Fibroblast of skin of left biceps (primary cell): ENCODE data around the gene CHRM4.
"Not testable (repeated sequence)": the region's sequence is repeated elsewhere in the genome, so short reads cannot be mapped to it uniquely, and the experiment has no call there.

Experiments used
- DNase-seq, 2 experiments: peaks; one replicate each; pipeline ENCODE4 v3.0.0-alpha.2; 2013; ENCODE audit warnings: low read depth in 2 of 2

The CHRM4 gene

GRCh38 chr11:46381819-46382645 is 9.5 kb downstream of the CHRM4 start:
- DNase-seq = no peak

GRCh38 chr11:46381048-46381818 is 10.3 kb downstream of the CHRM4 start, which contains the start of gene MDK:
TSS of gene MDK (plus strand) at chr11:46381669. CDS start at chr11:46382058, 389 bp downstream.
- DNase-seq = no peak

GRCh38 chr11:46380340-46381047 is 11.1 kb downstream of the CHRM4 start:
- DNase-seq = no peak

- DNase-seq = not testable (repeated sequence)
Measured at GRCh38 chr11:46379482-46380293, 11.9 kb downstream of the CHRM4 start.

- DNase-seq = no peak
Measured at GRCh38 chr11:46378811-46379481, 12.6 kb downstream of the CHRM4 start.

- no peak for DNase-seq
Measured at GRCh38 chr11:46378296-46378695, 13.3 kb downstream of the CHRM4 start.

- no peak for DNase-seq
Measured at GRCh38 chr11:46377831-46378230, 13.7 kb downstream of the CHRM4 start.

- DNase-seq = no peak
Measured at GRCh38 chr11:46377290-46377689, 14.3 kb downstream of the CHRM4 start.

GRCh38 chr11:46376258-46377050 is 15.1 kb downstream of the CHRM4 start:
- no peak for DNase-seq

- DNase-seq = no peak
Measured at GRCh38 chr11:46375392-46376101, 16.0 kb downstream of the CHRM4 start.

- no peak for DNase-seq
Measured at GRCh38 chr11:46374815-46375214, 16.8 kb downstream of the CHRM4 start.

- no peak for DNase-seq
Measured at GRCh38 chr11:46373787-46374740, 17.5 kb downstream of the CHRM4 start.

- DNase-seq = not testable (repeated sequence)
Measured at GRCh38 chr11:46372501-46372900, 19.1 kb downstream of the CHRM4 start.

GRCh38 chr11:46372086-46372485 is 19.5 kb downstream of the CHRM4 start:
- no peak for DNase-seq

GRCh38 chr11:46371262-46371661 is 20.3 kb downstream of the CHRM4 start:
- DNase-seq = not testable (repeated sequence)

- DNase-seq = no peak
Measured at GRCh38 chr11:46370253-46370652, 21.3 kb downstream of the CHRM4 start.

- DNase-seq = no peak
Measured at GRCh38 chr11:46369458-46370152, 22.0 kb downstream of the CHRM4 start.

- DNase-seq = no peak
Measured at GRCh38 chr11:46367916-46368267, 23.7 kb downstream of the CHRM4 start.
